ENCODE measurements around the gene S100A13.

- TF ChIP-seq CREB5 (CRISPR knock-in tag; IDR thresholded peaks at IDR 0.05; ENCODE audit: low read depth) (no peak), ESRRG (CRISPR knock-in tag; IDR thresholded peaks at IDR 0.05) (no peak), PATZ1 (CRISPR knock-in tag; IDR thresholded peaks at IDR 0.05; ENCODE audit: borderline replicate concordance) (no peak), ZNF70 (CRISPR knock-in tag; IDR thresholded peaks at IDR 0.05) (no peak), CSDC2 (CRISPR knock-in tag; IDR thresholded peaks at IDR 0.05) (no peak), GLIS3 (CRISPR knock-in tag; IDR thresholded peaks at IDR 0.05) (no peak), BACH2 (CRISPR knock-in tag; IDR thresholded peaks at IDR 0.05; ENCODE audit: borderline replicate concordance) (no peak), TSHZ2 (CRISPR knock-in tag; IDR thresholded peaks at IDR 0.05) (no peak)
Measured at GRCh38 chr1:153616144-153616916, 11.0 kb downstream of the S100A13 start, which contains the start of gene S100A14.
